ENCODE data around the gene ACTRT2. TPM values are rescaled to one million over a fixed set of nuclear protein-coding genes. Genes with fewer than 3 reads are reported as not detected.

Gene ACTRT2
- total RNA-seq, 4 donors from 2014 or later, result not detected

DNA sequence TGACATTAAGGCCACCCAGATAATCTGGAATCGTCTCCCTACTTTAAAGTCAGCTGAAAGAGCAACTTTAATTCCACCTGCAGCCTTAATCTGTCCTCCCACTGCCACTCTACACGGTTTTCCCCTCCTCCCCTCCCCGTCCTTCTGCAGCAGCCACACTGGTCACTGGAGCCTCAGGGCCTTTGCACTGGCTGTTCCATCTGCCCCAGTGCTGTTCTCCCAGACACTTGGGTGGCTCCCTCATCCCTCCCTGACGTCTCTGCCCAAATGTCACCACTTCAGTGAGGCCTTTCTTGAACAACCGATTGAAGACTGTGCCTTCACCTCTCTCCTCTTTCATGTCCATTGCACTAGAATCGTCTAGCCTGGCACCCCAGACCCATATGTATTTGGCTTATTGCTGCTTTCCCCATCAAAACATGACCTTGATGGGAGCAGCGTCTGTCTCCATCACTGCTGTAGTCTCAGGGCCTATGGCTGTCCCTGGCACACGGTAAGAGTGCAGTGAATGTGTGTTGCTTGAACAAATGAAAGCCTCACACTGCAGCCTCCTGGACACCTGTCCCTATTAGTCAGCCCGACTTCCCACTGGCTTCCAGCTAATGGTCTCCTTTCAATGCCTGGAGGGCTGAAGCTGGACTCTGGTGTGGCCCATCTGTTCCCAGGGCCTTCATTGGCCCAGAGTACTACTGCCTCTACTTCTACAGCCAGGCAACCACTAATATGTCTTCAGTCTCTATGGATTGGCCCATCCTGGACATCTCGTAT is 37.2 kb downstream of the ACTRT2 start:
- Histone ChIP-seq H3K36me3 (no peaks in the 10 kb centered on the region), H3K4me3 (no peak overlapping the region), H3K27ac (no peak overlapping the region), H3K27me3 (peaks cover 24 to 45% (median 27%) of the 10 kb centered on the region in 3 donors), H3K9me3 (no peaks in the 10 kb centered on the region), H3K4me1 (no peaks in the 10 kb centered on the region)
- TF ChIP-seq POLR2A (IDR thresholded peaks at IDR 0.05), result no peak
- no peak for TF ChIP-seq CTCF (IDR thresholded peaks at IDR 0.05 in 4 of 5, conservative IDR thresholded peaks at IDR 0.05 in 1 of 5)
- in situ Hi-C loops (cut with MboI; ENCODE audit: low sequenced_read_pairs in 4 of 4), result no loop called here
- intact Hi-C loops (cut with DNase I; ENCODE audit: low total_unique reads), result no loop called here
- no peak for DNase-seq
- no peak for ATAC-seq

DNA sequence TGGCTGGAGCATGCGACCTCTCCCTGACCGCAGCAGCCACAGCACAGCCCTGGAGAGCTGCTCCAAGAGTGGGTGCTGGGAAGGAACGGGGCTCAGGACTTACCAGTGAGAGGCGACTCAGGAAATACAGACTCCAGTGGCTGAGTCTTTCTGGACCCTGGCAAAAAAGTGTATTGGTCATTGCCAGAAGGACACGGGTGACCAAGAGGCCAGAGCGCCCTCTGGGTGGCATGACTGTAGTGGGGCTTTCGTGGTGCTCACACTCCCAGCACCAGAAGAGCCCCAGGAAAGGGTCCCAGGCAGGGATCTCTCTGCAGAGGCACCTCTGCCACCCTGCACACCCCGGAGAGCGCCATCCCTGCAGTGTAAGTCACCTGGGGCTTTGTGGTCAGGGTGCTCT is 38.9 kb downstream of the ACTRT2 start:
- ATAC-seq, result no peak
- Histone ChIP-seq H3K27me3 (peaks cover 32 to 48% (median 36%) of the 10 kb centered on the region in 3 donors), H3K4me3 (no peak overlapping the region), H3K27ac (no peak overlapping the region), H3K36me3 (no peaks in the 10 kb centered on the region), H3K4me1 (peaks cover 3 to 4% of the 10 kb centered on the region in 2 donors), H3K9me3 (no peaks in the 10 kb centered on the region)
- no peak for DNase-seq
- in situ Hi-C loops (cut with MboI; ENCODE audit: low sequenced_read_pairs in 4 of 4) (no loop called here), intact Hi-C loops (cut with DNase I; ENCODE audit: low total_unique reads) (no loop called here)
- TF ChIP-seq POLR2A (IDR thresholded peaks at IDR 0.05) (no peak), CTCF (IDR thresholded peaks at IDR 0.05 in 4 of 5, conservative IDR thresholded peaks at IDR 0.05 in 1 of 5) (no peak)

DNA sequence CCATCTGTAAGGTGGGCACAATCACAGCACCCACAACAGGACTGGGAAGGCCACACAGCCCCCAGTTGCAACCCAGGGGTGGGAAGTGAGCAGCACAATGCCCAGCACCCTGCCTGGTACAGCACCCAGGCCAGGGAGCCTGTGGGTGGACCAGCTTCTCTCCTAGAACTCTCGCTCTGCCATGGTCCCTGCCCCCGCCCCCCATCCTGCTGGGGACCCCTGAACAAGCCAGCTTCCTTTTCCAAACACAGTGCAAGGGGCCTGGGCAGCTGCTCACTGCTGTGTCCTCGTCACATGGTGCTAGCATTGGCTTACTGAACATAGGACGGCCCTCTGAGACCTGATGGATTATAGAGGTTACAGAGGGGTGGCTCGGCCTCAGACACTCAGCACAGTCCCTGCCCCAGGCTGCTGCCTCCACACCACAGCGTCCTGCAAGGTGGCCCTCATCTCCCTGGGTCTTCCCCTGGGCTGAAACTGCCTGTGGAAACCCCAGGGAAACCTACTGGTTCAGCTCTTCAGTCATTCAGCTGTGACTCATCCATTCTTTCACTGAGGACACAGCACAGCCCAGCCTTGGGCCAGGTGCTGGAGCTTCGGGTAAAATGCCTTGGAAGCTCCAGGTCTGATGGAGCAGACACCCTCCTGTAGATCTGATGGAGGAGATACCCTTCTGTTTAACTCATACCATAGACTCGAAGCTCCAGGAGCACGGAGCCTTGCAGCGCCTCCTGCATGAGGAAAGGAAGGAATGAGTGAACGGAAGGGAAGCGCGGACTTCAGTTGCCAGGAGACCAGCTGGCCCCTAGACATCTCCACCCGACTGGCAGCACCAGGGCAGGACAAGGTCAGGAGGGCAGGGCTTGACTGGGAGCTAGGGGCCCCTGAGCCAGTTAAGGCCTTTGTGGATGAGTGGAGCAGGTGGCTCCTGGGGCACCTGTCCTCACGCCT is 39.6 kb downstream of the ACTRT2 start:
- H3K27me3 ChIP-seq, result peaks cover 39 to 51% (median 43%) of the 10 kb centered on the region in 3 donors
- H3K4me1 ChIP-seq, result peaks cover 3 to 4% of the 10 kb centered on the region in 2 donors
- H3K27ac ChIP-seq, result no peak overlapping the region
- no peak for DNase-seq
- intact Hi-C loops (cut with DNase I; ENCODE audit: low total_unique reads), result no loop called here
- TF ChIP-seq CTCF (IDR thresholded peaks at IDR 0.05 in 4 of 5, conservative IDR thresholded peaks at IDR 0.05 in 1 of 5) (no peak), POLR2A (IDR thresholded peaks at IDR 0.05) (no peak)
- no peak for ATAC-seq
- no peak overlapping the region for H3K4me3 ChIP-seq
- no peaks in the 10 kb centered on the region for H3K36me3 ChIP-seq
- in situ Hi-C loops (cut with MboI; ENCODE audit: low sequenced_read_pairs in 4 of 4), result no loop called here
- no peaks in the 10 kb centered on the region for H3K9me3 ChIP-seq

- Histone ChIP-seq H3K9me3 (no peaks in the 10 kb centered on the region), H3K4me1 (peaks cover 3 to 4% of the 10 kb centered on the region in 2 donors), H3K27ac (no peak overlapping the region), H3K27me3 (peaks cover 43 to 54% (median 50%) of the 10 kb centered on the region in 3 donors), H3K4me3 (no peak overlapping the region), H3K36me3 (no peaks in the 10 kb centered on the region)
- DNase-seq, result no peak
- ATAC-seq, result no peak
- intact Hi-C loops (cut with DNase I; ENCODE audit: low total_unique reads) (no loop called here), in situ Hi-C loops (cut with MboI; ENCODE audit: low sequenced_read_pairs in 4 of 4) (no loop called here)
- TF ChIP-seq POLR2A (IDR thresholded peaks at IDR 0.05), result no peak
- TF ChIP-seq CTCF (IDR thresholded peaks at IDR 0.05 in 4 of 5, conservative IDR thresholded peaks at IDR 0.05 in 1 of 5), result no peak
Measured at GRCh38 chr1:3061566-3061965, 40.3 kb downstream of the ACTRT2 start.

All from gastrocnemius medialis (tissue), 4 donors.